Suppressor macrophage treated with lipopolysaccharide for 1 hour (primary cell): Measurements from ENCODE around the gene CCDC174.

Experiments
- DNase-seq, 3 donors: peaks; one replicate each; pipeline ENCODE4 v3.0.0-alpha.2; 2020 to 2022

The CCDC174 gene

GRCh38 chr3:14706096-14706495 is 54.5 kb downstream of the CCDC174 start:
- no peak for DNase-seq

- no peak for DNase-seq
These were observed 65.0 kb downstream of the CCDC174 start for GRCh38 chr3:14716591-14716990.

GRCh38 chr3:14717307-14717706 is 65.7 kb downstream of the CCDC174 start:
- DNase-seq, result no peak

- no peak for DNase-seq
These were observed 67.0 kb downstream of the CCDC174 start for GRCh38 chr3:14718539-14718938.

GRCh38 chr3:14719006-14719405 is 67.4 kb downstream of the CCDC174 start:
- DNase-seq, result no peak

GRCh38 chr3:14721126-14721864 is 69.7 kb downstream of the CCDC174 start:
- DNase-seq, result no peak
